Sigmoid colon (tissue), 7 donors: ENCODE results near the gene ACTA2. TPM values are rescaled to one million over a fixed set of nuclear protein-coding genes. Genes with fewer than 3 reads are reported as not detected.

ENCODE experiments used
- DNase-seq: peaks from one replicate; pipeline ENCODE4 v3.0.0-alpha.2; 2019
- H3K27ac ChIP-seq, 4 donors: fragments of 200-600 bp; sonication (generic); one replicate each; pipeline ENCODE4 v1.5.1; 2016 to 2019; ENCODE audit warnings: mild to moderate bottlenecking in 1 of 4
- H3K27me3 ChIP-seq, 3 donors: fragments of 200-600 bp; sonication (generic); one replicate each; pipeline ENCODE4 v1.5.1; 2019; ENCODE audit warnings: mild to moderate bottlenecking in 1 of 3
- H3K36me3 ChIP-seq, 4 donors: fragments of 200-600 bp; sonication (generic); one replicate each; pipeline ENCODE4 v1.5.1; 2016 to 2019
- H3K4me1 ChIP-seq, 4 donors: fragments of 200-600 bp; sonication (generic); one replicate each; pipeline ENCODE4 v1.5.1; 2017 to 2019
- H3K4me3 ChIP-seq, 4 donors: fragments of 200-600 bp; sonication (generic); one replicate each; pipeline ENCODE4 v1.5.1; 2017 to 2019; ENCODE audit warnings: mild to moderate bottlenecking in 2 of 4, moderate library complexity in 1 of 4
- H3K9me3 ChIP-seq, 4 donors: fragments of 200-600 bp in 3 of 4; sonication (generic) in 3 of 4; one replicate each; pipeline versions ENCODE4 v1.5.1 to v1.6.1; 2013 to 2019
- EP300 ChIP-seq, 4 donors: sonication (generic); formaldehyde crosslinking; IDR thresholded peaks; one replicate each; pipeline ENCODE4 v1.6.1; 2017; ENCODE audit warnings: antibody characterized with exemption in 4 of 4
- POLR2A ChIP-seq, 2 donors: fragments of 450-650 bp; IDR thresholded peaks; one replicate each; pipeline ENCODE4 v1.6.1; 2016; ENCODE audit warnings: antibody characterized with exemption in 2 of 2, mild to moderate bottlenecking in 2 of 2, moderate library complexity in 2 of 2
- POLR2AphosphoS5 ChIP-seq, 4 donors: sonication (generic); formaldehyde crosslinking; IDR thresholded peaks; one replicate each; pipeline ENCODE4 v1.6.1; 2017; ENCODE audit warnings: antibody characterized with exemption in 4 of 4
- WGBS, 2 donors: extraction: QIAGEN DNeasy Blood & Tissue Kit; methylation state at CpG; one replicate each; pipeline ENCODE4 v1.1.7; 2013; 5-methylcytosine and 5-hydroxymethylcytosine counted together
- intact Hi-C: fragments of 100-400 bp; cut with DNase I; formaldehyde crosslinking; loops from one replicate; pipeline ENCODE4 v1.15.1; 2023
- polyA plus RNA-seq, 3 donors: library from polyadenylated mRNA; stranded (reverse); fragments of 200-250 nt; gene quantifications; one replicate each; pipeline ENCODE4 v1.2.3, GENCODE V29; 2013
- total RNA-seq, 4 donors: library from RNA; depleted of rRNA; stranded (reverse); fragments of >200 nt; gene quantifications; one replicate each; pipeline ENCODE4 v1.1.0, GENCODE V29; 2016
- TF ChIP-seq, protein P1 (sequence below), 4 experiments: fragments of 450-650 bp in 3 of 4; fragments of 200-600 bp in 1 of 4; IDR thresholded peaks; one replicate each; pipeline ENCODE4 v1.5.1; 2016 to 2019; ENCODE audit warnings: antibody characterized with exemption in 4 of 4, mild to moderate bottlenecking in 3 of 4, moderate library complexity in 2 of 4
- donor health status: healthy with polysubstance abuse.
- donor health status: Bipolar disorder and iron deficiency.
- donor health status: healthy.

Gene ACTA2
- total and polyA plus RNA-seq, 7 donors: 43.7 to 5,444 (median 2,072) TPM

DNA sequence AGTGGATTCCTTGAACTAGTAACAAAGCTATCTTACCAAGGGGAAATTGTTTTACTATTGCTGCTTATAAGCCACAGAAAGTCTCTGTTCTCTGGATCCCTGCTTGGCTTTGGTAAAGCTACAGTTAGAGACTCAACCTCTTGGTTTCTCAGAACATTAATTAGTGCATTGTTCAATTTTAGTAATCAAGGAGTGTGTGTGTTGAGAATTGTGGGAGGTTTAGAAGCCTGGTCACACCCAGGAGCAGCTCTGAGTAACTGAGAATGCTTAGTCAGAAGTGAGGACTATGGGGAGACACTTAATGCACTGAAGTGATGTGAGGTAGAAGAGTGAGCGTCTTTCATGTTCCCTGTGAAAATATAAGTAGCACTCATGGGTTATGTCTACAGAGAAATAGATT is 8.2 kb upstream of the ACTA2 start:
- intact Hi-C loops: no loop called here
- no peak for DNase-seq
- TF ChIP-seq, protein P1, sequence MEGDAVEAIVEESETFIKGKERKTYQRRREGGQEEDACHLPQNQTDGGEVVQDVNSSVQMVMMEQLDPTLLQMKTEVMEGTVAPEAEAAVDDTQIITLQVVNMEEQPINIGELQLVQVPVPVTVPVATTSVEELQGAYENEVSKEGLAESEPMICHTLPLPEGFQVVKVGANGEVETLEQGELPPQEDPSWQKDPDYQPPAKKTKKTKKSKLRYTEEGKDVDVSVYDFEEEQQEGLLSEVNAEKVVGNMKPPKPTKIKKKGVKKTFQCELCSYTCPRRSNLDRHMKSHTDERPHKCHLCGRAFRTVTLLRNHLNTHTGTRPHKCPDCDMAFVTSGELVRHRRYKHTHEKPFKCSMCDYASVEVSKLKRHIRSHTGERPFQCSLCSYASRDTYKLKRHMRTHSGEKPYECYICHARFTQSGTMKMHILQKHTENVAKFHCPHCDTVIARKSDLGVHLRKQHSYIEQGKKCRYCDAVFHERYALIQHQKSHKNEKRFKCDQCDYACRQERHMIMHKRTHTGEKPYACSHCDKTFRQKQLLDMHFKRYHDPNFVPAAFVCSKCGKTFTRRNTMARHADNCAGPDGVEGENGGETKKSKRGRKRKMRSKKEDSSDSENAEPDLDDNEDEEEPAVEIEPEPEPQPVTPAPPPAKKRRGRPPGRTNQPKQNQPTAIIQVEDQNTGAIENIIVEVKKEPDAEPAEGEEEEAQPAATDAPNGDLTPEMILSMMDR (IDR thresholded peaks at IDR 0.05): no peak
- TF ChIP-seq POLR2AphosphoS5 (IDR thresholded peaks at IDR 0.05) (no peak), EP300 (IDR thresholded peaks at IDR 0.05) (no peak), POLR2A (IDR thresholded peaks at IDR 0.05) (no peak)
- no peaks in the 10 kb centered on the region for H3K27me3 ChIP-seq
- H3K4me3 ChIP-seq: no peak overlapping the region
- H3K27ac ChIP-seq: no peak overlapping the region
- H3K9me3 ChIP-seq: no peaks in the 10 kb centered on the region
- peaks cover 0 to 13% (median 5%) of the 10 kb centered on the region in 4 donors for H3K4me1 ChIP-seq
- no peaks in the 10 kb centered on the region for H3K36me3 ChIP-seq
- 91 to 94% methylated on average over 1 of the region's 1 CpG for WGBS, 2 donors

DNA sequence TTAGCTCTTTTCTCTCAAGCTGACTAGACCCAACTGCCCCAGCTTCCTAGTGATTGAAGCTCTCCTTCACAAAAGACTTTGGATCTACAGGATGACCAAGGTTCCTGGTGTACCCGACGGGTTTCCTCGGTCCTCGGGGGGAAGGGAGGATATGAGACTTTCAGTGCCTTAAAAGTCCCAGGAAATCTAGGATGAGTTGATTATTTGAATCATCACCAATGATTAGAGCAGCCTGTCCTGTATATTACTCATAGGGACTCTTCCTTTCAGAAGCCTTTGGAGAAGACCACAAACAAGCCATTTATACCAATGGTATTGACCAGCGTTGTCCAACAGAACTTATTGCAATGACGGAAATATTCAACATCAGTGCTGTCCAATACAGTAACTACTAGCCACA is 6.1 kb upstream of the ACTA2 start:
- no peaks in the 10 kb centered on the region for H3K27me3 ChIP-seq
- intact Hi-C loops: no loop called here
- no peak overlapping the region for H3K27ac ChIP-seq
- no peak for DNase-seq
- peaks cover 0 to 17% (median 5%) of the 10 kb centered on the region in 4 donors for H3K4me1 ChIP-seq
- H3K4me3 ChIP-seq: no peak overlapping the region
- H3K9me3 ChIP-seq: no peaks in the 10 kb centered on the region
- TF ChIP-seq POLR2A (IDR thresholded peaks at IDR 0.05) (no peak), EP300 (IDR thresholded peaks at IDR 0.05) (no peak), POLR2AphosphoS5 (IDR thresholded peaks at IDR 0.05) (no peak)
- TF ChIP-seq, protein P1 (IDR thresholded peaks at IDR 0.05): no peak
- no peaks in the 10 kb centered on the region for H3K36me3 ChIP-seq
- 98% methylated on average over 6 of the region's 6 CpGs for WGBS, 2 donors

DNA sequence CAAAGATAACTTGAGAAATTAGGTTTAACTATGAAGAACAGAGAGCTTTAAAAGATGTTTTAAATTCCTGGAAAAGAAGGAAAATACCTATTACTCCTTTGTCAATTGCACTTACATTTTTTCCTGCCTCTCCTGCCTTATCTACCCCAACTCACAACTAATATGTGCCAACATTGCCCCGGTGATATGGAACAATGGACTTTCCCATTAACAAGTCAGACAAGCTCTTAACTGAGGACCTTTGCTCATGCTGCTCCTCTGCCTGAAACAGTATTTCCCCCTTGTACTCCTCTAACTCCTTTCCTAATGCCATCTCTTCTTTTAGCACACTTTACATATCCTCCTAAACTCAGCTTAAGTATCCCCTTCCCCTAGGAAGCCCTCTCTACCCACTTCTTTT is 4.8 kb upstream of the ACTA2 start:
- TF ChIP-seq POLR2AphosphoS5 (IDR thresholded peaks at IDR 0.05) (no peak), POLR2A (IDR thresholded peaks at IDR 0.05) (no peak)
- TF ChIP-seq, protein P1 (IDR thresholded peaks at IDR 0.05): no peak
- intact Hi-C loops: no loop called here
- 72 to 75% methylated on average over 1 of the region's 1 CpG for WGBS, 2 donors
- Histone ChIP-seq H3K27me3 (no peaks in the 10 kb centered on the region), H3K4me1 (peaks cover 0 to 31% (median 15%) of the 10 kb centered on the region in 4 donors), H3K36me3 (no peaks in the 10 kb centered on the region), H3K4me3 (no peak overlapping the region), H3K27ac (no peak overlapping the region), H3K9me3 (no peaks in the 10 kb centered on the region)
- no peak for DNase-seq

DNA sequence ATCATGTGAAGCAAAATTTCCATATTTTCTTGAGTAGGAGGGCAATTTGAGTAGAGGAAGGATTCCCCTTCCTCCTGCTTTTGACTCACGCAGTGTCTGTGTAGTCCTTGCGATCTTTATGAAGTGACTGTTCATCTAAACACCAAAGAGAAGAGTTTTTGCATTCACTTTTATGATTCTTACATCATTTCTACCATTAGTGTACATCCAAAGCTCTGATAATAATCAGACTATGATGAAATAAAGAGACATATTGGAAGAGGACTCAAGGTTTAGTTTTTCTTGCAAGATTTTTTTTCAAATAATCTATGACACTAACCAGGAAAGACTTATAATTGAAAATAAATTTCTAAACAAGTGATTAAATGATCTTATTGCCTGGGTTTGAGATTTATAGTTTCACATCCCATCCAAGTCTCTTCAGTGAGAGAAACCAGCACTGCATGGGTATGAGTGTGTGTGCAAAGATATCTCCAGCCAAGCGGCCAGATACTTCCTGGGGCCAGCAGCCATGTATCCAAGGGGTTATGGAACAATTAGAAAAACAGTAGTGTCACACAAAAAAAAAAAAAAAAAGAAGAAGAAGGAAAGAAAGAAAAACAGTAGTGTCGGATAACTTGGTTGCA is 2.0 kb upstream of the ACTA2 start:
- no peak for DNase-seq
- Histone ChIP-seq H3K9me3 (no peaks in the 10 kb centered on the region), H3K27me3 (no peaks in the 10 kb centered on the region), H3K4me3 (no peak overlapping the region), H3K27ac (peak overlapping the region; percentile 93 to 97 (median 95)), H3K4me1 (peaks cover 0 to 42% (median 15%) of the 10 kb centered on the region in 4 donors), H3K36me3 (no peaks in the 10 kb centered on the region)
- intact Hi-C loops: no loop called here
- TF ChIP-seq POLR2AphosphoS5 (IDR thresholded peaks at IDR 0.05) (peak; percentile 49 to 93 (median 76)), POLR2A (IDR thresholded peaks at IDR 0.05) (no peak), EP300 (IDR thresholded peaks at IDR 0.05) (peak in 3 of 4 donors; percentile 2 to 58 (median 14))
- TF ChIP-seq, protein P1 (IDR thresholded peaks at IDR 0.05): no peak
- 88 to 96% methylated on average over 4 of the region's 4 CpGs for WGBS, 2 donors

DNA sequence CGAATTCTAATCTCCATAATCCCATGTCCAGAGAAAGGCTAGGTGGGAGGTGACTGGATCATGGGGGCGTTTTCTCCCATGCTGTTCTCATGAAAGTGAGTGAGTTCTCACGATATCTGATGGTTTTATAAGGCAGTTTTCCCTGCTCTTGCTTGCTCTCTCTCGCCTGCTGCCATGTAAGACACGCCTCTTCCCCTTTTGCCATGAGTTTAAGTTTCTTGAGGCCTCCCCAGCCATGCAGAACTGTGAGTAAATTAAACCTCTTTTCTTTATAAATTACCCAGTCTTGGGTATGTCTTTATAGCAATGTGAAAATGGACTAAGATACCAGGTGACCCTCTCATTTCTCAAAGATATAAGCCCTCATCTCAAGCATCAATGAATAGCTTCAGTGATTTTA is 1.1 kb upstream of the ACTA2 start:
- TF ChIP-seq POLR2A (IDR thresholded peaks at IDR 0.05) (no peak), POLR2AphosphoS5 (IDR thresholded peaks at IDR 0.05) (peak in 1 of 4 donors; percentile 5), EP300 (IDR thresholded peaks at IDR 0.05) (peak in 1 of 4 donors; percentile 20)
- Histone ChIP-seq H3K27me3 (no peaks in the 10 kb centered on the region), H3K27ac (peak overlapping the region; percentile 93 to 97 (median 95)), H3K4me3 (peak overlapping the region in 2 of 4 donors; percentile 63 to 67), H3K36me3 (peaks cover 0 to 3% (median 0%) of the 10 kb centered on the region in 4 donors), H3K4me1 (peaks cover 0 to 44% (median 16%) of the 10 kb centered on the region in 4 donors), H3K9me3 (no peaks in the 10 kb centered on the region)
- intact Hi-C loops: no loop called here
- no peak for DNase-seq
- WGBS, 2 donors: 86 to 92% methylated on average over 5 of the region's 5 CpGs
